DND-41 (cell line): ENCODE measurements around the gene DHRS7B.

ENCODE experiments used
- EZH2 ChIP-seq: IDR thresholded peaks from 3 replicates; pipeline ENCODE4 v1.6.1; 2012; ENCODE audit warnings: borderline replicate concordance, low read depth, mild to moderate bottlenecking, moderate library complexity, low read length, inconsistent platforms; ENCODE audit not compliant: severe bottlenecking
- TF ChIP-seq, protein P1 (sequence below): IDR thresholded peaks from 2 replicates; pipeline ENCODE4 v1.5.1; 2012; ENCODE audit warnings: borderline replicate concordance, low read length, moderate library complexity, mild to moderate bottlenecking; ENCODE audit not compliant: poor library complexity, severe bottlenecking; ENCODE audit errors: extremely low read depth

DNA sequence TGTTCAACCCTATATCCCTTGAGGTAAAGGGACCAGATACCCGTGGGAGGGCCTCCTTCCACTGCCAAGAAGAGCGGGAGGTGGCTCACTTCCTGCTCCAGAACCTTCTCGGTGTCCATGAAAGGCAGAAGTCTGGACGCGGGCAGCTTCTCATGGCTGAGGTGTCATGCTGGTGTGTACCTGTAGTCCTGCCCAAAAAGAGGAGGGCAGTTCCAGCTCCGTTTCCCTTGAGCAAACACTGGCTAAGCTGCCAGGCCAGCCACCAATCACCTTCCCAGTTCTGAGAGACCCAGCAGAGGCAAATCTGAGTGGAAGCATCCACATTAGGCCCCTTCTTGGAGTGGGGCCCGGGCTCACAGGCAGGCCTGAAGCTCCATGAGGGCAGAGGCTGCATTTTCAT, 81.6 kb downstream of the DHRS7B start:
- TF ChIP-seq, protein P1, sequence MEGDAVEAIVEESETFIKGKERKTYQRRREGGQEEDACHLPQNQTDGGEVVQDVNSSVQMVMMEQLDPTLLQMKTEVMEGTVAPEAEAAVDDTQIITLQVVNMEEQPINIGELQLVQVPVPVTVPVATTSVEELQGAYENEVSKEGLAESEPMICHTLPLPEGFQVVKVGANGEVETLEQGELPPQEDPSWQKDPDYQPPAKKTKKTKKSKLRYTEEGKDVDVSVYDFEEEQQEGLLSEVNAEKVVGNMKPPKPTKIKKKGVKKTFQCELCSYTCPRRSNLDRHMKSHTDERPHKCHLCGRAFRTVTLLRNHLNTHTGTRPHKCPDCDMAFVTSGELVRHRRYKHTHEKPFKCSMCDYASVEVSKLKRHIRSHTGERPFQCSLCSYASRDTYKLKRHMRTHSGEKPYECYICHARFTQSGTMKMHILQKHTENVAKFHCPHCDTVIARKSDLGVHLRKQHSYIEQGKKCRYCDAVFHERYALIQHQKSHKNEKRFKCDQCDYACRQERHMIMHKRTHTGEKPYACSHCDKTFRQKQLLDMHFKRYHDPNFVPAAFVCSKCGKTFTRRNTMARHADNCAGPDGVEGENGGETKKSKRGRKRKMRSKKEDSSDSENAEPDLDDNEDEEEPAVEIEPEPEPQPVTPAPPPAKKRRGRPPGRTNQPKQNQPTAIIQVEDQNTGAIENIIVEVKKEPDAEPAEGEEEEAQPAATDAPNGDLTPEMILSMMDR, result no peak
- TF ChIP-seq EZH2, result no peak
